GM12892 (cell line): ENCODE measurements around the gene TRIM17.

Experiments used
- DNase-seq: peaks from one replicate; pipeline ENCODE4 v3.0.0; 2011; ENCODE audit not compliant: insufficient read length
- FAIRE-seq: peaks from 2 replicates; lab custom pipeline; 2011; peaks lifted over from hg19 to GRCh38; lab: Jason Lieb, UNC
- POLR2A ChIP-seq: IDR thresholded peaks from 2 replicates; pipeline ENCODE4 v1.6.1; 2011; ENCODE audit warnings: low read depth, low read length, control low read depth
- POLR2AphosphoS5 ChIP-seq: IDR thresholded peaks from 2 replicates; pipeline ENCODE4 v1.6.1; 2011; ENCODE audit warnings: low read depth, low read length, control low read depth
- TAF1 ChIP-seq: IDR thresholded peaks from 2 replicates; pipeline ENCODE4 v1.6.1; 2011; ENCODE audit warnings: low read depth, mild to moderate bottlenecking, control low read depth, low read length, borderline replicate concordance

Gene TRIM17

GRCh38 chr1:228457396-228458176, 40.9 kb upstream of the TRIM17 start:
- TF ChIP-seq POLR2A (peak; percentile 90), POLR2AphosphoS5 (peak; percentile 94), TAF1 (peak; percentile 47; the same call in 1 of the 2 replicates)
- peak; percentile 84 for FAIRE-seq
- DNase-seq, result peak; percentile 74

GRCh38 chr1:228457017-228457395, 40.3 kb upstream of the TRIM17 start:
- DNase-seq (no peak), FAIRE-seq (no peak)
- TF ChIP-seq TAF1 (no peak), POLR2AphosphoS5 (no peak), POLR2A (no peak)

GRCh38 chr1:228456252-228457016, 39.8 kb upstream of the TRIM17 start:
- FAIRE-seq (no peak), DNase-seq (no peak)
- TF ChIP-seq POLR2AphosphoS5, result no peak
- no peak for TF ChIP-seq POLR2A
- no peak for TF ChIP-seq TAF1

- FAIRE-seq (no peak), DNase-seq (no peak)
- TF ChIP-seq POLR2AphosphoS5 (no peak), POLR2A (no peak), TAF1 (no peak)
Observed at GRCh38 chr1:228455715-228456114, 39.1 kb upstream of the TRIM17 start.

- FAIRE-seq (no peak), DNase-seq (no peak)
- no peak for TF ChIP-seq TAF1
- TF ChIP-seq POLR2AphosphoS5, result no peak
- no peak for TF ChIP-seq POLR2A
Observed at GRCh38 chr1:228454238-228454637, 37.6 kb upstream of the TRIM17 start.

GRCh38 chr1:228453614-228454013, 37.0 kb upstream of the TRIM17 start:
- TF ChIP-seq POLR2A (no peak), POLR2AphosphoS5 (no peak), TAF1 (no peak)
- DNase-seq (no peak), FAIRE-seq (no peak)

GRCh38 chr1:228453022-228453560, 36.4 kb upstream of the TRIM17 start:
- no peak for TF ChIP-seq POLR2AphosphoS5
- TF ChIP-seq TAF1, result no peak
- no peak for TF ChIP-seq POLR2A
- DNase-seq (no peak), FAIRE-seq (no peak)

- no peak for FAIRE-seq
- DNase-seq, result no peak
- no peak for TF ChIP-seq POLR2A
- no peak for TF ChIP-seq POLR2AphosphoS5
- no peak for TF ChIP-seq TAF1
Observed at GRCh38 chr1:228452194-228453021, 35.7 kb upstream of the TRIM17 start.

- FAIRE-seq (no peak), DNase-seq (no peak)
- TF ChIP-seq POLR2AphosphoS5 (no peak), TAF1 (no peak), POLR2A (no peak)
Observed at GRCh38 chr1:228450200-228450599, 33.5 kb upstream of the TRIM17 start.

- DNase-seq (no peak), FAIRE-seq (no peak)
- TF ChIP-seq POLR2AphosphoS5 (no peak), TAF1 (no peak), POLR2A (no peak)
Observed at GRCh38 chr1:228448372-228448771, 31.7 kb upstream of the TRIM17 start.
